Embryonic facial prominence (tissue), 1 donor: Measurements from ENCODE around the gene EFCAB9.
A peak's percentile ranks its signal among the peaks of the same experiment; 100 is the strongest.

Source experiments
- DNase-seq: peaks from one replicate; pipeline ENCODE4 v3.0.0-alpha.2; 2016; ENCODE audit errors: extremely low spot score

Gene EFCAB9

DNA sequence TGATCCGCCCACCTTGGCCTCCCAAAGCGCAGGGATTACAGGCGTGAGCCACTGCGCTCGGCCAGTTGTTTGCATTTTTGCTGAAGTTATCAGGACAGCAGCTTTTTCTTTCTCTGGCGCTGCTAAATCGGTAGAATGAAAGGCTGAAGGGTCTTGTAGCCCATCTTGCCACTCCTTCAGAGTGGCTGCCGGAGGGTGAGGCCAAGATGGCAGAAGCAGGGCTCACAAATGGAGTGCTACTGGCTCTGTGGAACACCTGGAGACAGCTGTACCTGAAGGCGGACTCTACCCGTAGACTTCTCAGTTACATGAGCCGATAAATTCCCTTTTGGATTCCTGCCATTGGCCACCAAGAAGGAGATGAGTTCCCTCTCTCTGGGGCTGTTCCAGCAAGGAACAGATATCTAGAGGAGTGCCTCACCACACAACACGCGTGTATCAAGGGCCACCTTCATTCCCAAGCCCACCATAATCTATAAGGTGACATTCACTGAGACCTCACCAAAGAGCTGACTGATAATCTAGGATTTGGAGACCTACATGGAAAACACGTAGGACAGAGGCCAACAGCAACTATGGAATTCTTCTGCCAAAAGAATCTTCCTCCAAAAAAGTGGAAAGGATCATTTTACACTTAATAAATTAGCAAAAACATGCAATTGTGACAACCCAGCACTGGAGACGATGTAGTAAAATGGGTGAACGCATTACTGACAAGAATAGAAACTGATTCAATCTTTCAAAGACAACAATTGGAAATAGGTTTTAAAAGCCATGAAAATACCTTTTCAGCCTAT is 27.7 kb upstream of the EFCAB9 start:
- DNase-seq, result no peak

GRCh38 chr5:172167895-172168294 is 26.1 kb upstream of the EFCAB9 start:
- no peak for DNase-seq

DNA sequence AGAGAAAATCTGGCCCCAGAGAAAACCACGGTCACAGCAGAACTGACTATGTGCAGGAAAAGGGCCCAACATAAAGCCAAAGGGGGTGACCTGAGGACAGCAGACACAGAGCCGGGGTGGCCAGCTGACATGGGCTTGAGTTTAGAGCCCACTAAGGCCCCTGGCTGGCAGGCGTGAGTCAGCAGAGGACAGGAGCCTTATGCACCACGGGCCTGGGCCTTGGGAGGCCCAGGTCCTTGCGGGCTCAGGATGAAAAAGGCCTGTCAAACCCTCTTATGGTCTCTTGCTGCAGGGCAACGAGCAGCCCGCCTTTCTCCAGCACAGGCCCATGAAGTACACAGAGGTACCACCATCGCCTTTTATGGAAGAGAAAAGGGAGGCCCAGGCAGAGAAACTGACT is 25.7 kb upstream of the EFCAB9 start:
- no peak for DNase-seq

GRCh38 chr5:172169216-172169615 is 24.8 kb upstream of the EFCAB9 start:
- no peak for DNase-seq

GRCh38 chr5:172170251-172170701 is 23.7 kb upstream of the EFCAB9 start:
- no peak for DNase-seq

DNA sequence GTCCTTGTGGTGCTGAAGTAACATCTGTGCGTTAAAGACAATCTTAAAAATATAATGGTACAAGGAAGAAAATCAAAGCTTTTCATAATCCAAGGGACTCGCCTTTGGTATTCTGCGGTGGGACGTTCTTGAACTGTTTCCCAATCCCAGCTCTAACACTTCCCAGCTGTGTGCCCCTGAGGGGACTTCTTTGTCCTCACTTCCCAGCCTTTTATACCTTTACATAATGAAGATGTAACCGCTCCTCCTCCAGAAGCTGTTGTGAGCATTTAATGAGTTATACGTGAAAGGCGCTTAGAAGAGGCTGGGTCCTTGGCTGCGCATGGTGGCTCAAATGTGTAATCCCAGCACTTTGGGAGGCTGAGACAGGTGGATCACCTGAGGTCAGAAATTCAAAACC is 22.9 kb upstream of the EFCAB9 start:
- DNase-seq, result no peak

- no peak for DNase-seq
These were observed 20.9 kb upstream of the EFCAB9 start for GRCh38 chr5:172172912-172173563.

DNA sequence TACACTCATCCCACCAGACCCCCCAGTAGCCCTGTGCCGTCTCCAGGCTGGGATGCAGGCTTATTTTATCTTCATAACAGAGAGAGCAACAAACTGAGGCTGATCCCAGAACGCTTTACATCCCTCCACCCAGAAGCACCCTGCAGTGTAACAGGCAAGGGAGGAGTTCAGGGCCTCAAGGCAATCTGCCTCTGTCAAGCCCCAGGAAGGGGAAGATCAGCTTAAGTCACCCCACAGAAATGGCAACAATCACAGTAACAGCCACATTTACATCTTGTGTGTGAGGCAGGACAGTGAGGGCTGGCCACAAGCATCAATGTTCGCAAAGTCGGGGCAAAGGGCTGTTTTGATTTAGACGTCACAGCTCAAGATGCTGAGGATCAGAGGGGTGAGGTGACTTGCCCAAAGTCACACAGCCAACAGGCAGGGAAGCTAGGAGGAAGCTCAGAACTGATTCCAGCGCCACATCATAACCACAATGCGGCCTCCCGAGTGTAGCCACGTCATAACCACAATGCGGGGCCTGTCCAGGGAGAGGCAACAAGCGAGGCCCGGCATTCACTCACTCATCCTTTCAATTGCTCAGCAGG is 20.3 kb upstream of the EFCAB9 start:
- no peak for DNase-seq

GRCh38 chr5:172175263-172175719 is 18.7 kb upstream of the EFCAB9 start:
- DNase-seq, result no peak

DNA sequence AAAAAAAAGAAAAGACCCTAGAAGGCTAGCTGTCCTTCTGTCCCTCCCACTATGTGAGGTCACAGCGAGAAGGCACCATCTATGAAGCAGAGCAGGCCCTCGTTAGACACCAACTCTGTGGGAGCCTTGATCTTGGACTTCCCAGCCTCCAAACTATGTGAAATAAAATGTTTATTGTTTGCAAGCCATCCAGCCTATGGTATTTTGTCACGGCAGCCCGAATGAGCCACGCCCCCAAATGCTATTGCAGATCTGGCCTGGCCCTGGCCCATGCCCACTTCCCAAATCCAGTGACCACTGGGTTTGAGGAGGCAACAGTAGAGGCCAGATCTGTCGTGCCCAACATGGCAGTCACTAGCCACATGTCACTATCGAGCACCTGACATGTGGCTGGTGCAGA is 16.8 kb upstream of the EFCAB9 start:
- DNase-seq, result no peak

- DNase-seq, result no peak
These were observed 15.5 kb upstream of the EFCAB9 start for GRCh38 chr5:172178301-172178987.

GRCh38 chr5:172178991-172179989 is 14.7 kb upstream of the EFCAB9 start:
- DNase-seq, result no peak

DNA sequence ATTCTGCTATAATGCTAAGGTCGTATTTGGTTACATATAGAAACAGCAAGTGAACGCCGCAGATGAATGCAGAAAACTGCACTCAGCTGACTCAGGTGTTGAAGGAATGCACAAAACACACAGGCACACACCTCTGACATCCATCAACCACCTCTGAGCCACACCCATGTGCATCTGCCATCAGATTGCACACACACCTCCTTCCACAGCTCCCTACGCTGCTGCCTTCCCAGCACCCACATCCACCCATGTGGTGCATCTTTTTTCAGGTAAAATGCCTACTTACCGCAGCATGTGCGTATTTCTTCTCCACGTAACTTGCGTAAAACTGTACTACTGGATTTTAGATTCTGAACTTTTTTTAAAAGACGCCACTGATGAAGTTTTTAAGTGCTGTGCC is 13.0 kb upstream of the EFCAB9 start:
- DNase-seq, result no peak

- no peak for DNase-seq
These were observed 11.7 kb upstream of the EFCAB9 start for GRCh38 chr5:172182291-172182690.

GRCh38 chr5:172183881-172184280 is 10.1 kb upstream of the EFCAB9 start:
- DNase-seq, result no peak

GRCh38 chr5:172185096-172185461 is 8.9 kb upstream of the EFCAB9 start:
- DNase-seq, result no peak

GRCh38 chr5:172186114-172186695 is 7.8 kb upstream of the EFCAB9 start:
- DNase-seq, result no peak

DNA sequence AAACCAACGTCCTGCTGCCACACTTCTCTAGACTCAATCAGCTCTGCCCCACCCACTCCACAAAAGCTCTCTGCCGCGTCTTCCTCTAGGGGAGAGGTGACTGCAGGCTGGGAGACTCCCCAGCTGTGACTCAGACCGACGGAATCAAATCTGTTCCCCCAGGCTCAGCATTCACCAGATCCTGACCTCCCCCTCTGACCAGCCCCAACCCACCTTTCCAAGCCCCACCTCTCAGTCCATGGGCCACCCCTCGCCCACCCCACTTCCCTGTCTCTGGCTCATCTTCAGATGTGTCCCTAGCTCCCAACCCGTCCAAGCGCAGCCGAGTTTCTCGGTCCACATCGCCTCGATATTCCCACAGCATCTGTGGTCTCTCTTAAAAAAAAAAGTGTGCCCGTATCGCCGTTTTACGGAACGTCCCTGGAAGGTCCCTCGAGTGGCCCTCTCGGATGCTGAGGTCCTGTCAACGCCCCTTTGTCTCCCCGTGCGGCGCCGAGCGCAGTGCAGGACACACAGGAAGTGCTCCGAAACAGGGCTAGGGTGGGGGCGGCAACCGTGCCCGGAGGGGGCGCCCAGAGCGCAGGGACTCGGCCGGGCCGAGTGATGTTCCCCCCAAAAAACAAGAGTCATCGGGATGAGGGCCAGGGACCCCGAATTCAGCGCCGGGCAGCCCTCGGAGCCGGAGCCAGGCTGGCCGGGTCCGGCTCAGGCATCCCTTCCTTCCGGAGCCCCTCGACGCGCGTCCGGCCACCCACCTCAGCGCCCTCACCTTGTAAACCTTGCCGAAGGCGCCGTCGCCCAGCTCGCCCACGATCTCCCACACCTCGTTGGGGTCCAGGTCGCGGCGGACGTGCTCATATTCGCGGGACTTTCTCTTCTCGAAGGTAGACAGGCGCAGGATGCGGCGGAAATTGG is 6.6 kb upstream of the EFCAB9 start:
- DNase-seq, result no peak

DNA sequence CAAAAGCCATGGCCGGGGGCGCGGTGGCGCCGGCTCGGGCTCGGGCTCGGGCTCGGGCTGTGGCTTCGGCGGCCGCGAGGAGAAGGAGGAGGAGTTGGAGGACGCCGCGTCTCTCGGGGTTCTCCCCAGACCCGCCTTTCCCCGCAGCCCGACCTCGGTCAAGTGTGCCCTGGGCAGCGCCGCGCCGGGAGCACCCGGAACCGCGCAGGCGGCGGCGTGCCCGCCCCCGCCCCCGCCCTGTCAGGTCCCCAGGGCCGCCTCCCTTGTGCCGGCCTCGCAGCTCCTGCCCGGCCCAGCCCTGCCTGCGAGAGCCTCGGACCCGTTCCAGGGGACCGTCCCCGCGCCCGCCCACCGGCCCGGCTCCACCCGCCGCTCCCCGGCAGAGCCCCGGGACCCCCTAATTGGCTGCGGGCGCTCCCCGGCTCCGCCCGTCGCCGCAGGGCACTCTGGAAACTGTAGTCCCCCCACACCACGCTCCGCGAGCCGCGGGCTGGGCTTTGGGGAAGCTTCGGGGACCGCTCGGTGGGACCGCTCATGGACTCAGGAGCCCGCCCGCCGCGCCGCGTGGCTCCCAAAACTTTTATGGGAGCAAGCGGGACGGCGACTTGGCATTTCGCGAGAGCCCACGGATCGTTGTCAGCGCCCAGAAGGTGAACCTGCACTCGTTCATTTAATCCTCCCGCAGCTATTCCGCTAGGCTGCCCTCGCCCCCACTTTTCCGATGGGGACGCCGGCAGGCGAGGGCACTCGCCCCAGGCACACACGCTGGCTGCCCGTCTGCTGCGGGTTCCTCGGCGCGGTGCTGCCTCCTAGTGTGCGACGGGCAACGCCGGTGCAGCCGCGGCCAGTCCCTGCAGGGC is 5.7 kb upstream of the EFCAB9 start, which contains the start of gene STK10:
Gene STK10 (minus strand): TSS at position 192 of the 860 bp plus-strand sequence. CDS start 182 bp downstream, at position 10.
- DNase-seq, result peak; percentile 58
